SK-N-SH treated with all-trans-retinoic acid at 6 μM for 48 hours (cell line): ENCODE data around the gene BRINP1.

ENCODE experiments used
- CSDC2 ChIP-seq: fragments of 250-450 bp; sonication (Bioruptor Pico); IDR thresholded peaks from 2 replicates; pipeline ENCODE4 v1.5.0; 2020; ENCODE audit warnings: mild to moderate bottlenecking, moderate library complexity
- GLIS3 ChIP-seq: fragments of 250-450 bp; sonication (Bioruptor Pico); IDR thresholded peaks from 2 replicates; pipeline ENCODE4 v1.5.0; 2020; ENCODE audit warnings: mild to moderate bottlenecking, moderate library complexity
- PATZ1 ChIP-seq: fragments of 250-450 bp; sonication (Bioruptor Pico); IDR thresholded peaks from 2 replicates; pipeline ENCODE4 v1.8.0; 2020; ENCODE audit warnings: mild to moderate bottlenecking, moderate library complexity, borderline replicate concordance
- PPARA ChIP-seq: fragments of 250-450 bp; sonication (Bioruptor Pico); IDR thresholded peaks from 2 replicates; pipeline ENCODE4 v1.5.0; 2020; ENCODE audit warnings: mild to moderate bottlenecking, borderline replicate concordance
- RARB ChIP-seq: fragments of 250-450 bp; sonication (Bioruptor Pico); IDR thresholded peaks from 2 replicates; pipeline ENCODE4 v1.8.0; 2021; ENCODE audit warnings: mild to moderate bottlenecking, moderate library complexity
- TOX ChIP-seq: fragments of 250-450 bp; sonication (Bioruptor Pico); IDR thresholded peaks from 2 replicates; pipeline ENCODE4 v1.8.0; 2021; ENCODE audit warnings: mild to moderate bottlenecking, moderate library complexity, borderline replicate concordance
- ZFP3 ChIP-seq: fragments of 250-450 bp; sonication (Bioruptor Pico); IDR thresholded peaks from 2 replicates; pipeline ENCODE4 v1.5.0; 2020; ENCODE audit warnings: mild to moderate bottlenecking, moderate library complexity
- ZNF565 ChIP-seq: fragments of 450-650 bp; formaldehyde crosslinking; conservative IDR thresholded peaks from 2 replicates; pipeline ENCODE4 v1.5.0; 2020; ENCODE audit warnings: low read depth, mild to moderate bottlenecking, moderate library complexity
- ZNF70 ChIP-seq: fragments of 450-650 bp; formaldehyde crosslinking; IDR thresholded peaks from 2 replicates; pipeline ENCODE4 v1.5.0; 2020; ENCODE audit warnings: mild to moderate bottlenecking, moderate library complexity
- TF ChIP-seq, protein P1 (sequence below): fragments of 250-450 bp; sonication (Bioruptor Pico); IDR thresholded peaks from 2 replicates; pipeline ENCODE4 v1.5.1; 2021; ENCODE audit warnings: mild to moderate bottlenecking, moderate library complexity

GRCh38 chr9:119282476-119283077, 86.7 kb downstream of the BRINP1 start:
- TF ChIP-seq GLIS3 (CRISPR knock-in tag) = no peak
- no peak for TF ChIP-seq ZNF565
- TF ChIP-seq PATZ1 (CRISPR knock-in tag) = no peak
- TF ChIP-seq RARB (CRISPR knock-in tag) = no peak
- no peak for TF ChIP-seq TOX (CRISPR knock-in tag)
- TF ChIP-seq CSDC2 (CRISPR knock-in tag) = no peak
- no peak for TF ChIP-seq ZNF70 (CRISPR knock-in tag)
- TF ChIP-seq PPARA = no peak
- no peak for TF ChIP-seq ZFP3 (CRISPR knock-in tag)
- TF ChIP-seq, protein P1, sequence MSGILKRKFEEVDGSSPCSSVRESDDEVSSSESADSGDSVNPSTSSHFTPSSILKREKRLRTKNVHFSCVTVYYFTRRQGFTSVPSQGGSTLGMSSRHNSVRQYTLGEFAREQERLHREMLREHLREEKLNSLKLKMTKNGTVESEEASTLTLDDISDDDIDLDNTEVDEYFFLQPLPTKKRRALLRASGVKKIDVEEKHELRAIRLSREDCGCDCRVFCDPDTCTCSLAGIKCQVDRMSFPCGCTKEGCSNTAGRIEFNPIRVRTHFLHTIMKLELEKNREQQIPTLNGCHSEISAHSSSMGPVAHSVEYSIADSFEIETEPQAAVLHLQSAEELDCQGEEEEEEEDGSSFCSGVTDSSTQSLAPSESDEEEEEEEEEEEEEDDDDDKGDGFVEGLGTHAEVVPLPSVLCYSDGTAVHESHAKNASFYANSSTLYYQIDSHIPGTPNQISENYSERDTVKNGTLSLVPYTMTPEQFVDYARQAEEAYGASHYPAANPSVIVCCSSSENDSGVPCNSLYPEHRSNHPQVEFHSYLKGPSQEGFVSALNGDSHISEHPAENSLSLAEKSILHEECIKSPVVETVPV = no peak
